SJCRH30 (cell line): Measurements from ENCODE around the gene BCAR3. TPM values are rescaled to one million over a fixed set of nuclear protein-coding genes. Genes with fewer than 3 reads are reported as not detected.
A peak's percentile ranks its signal among the peaks of the same experiment; 100 is the strongest.
"Not testable (repeated sequence)": the region's sequence is repeated elsewhere in the genome, so short reads cannot be mapped to it uniquely, and the experiment has no call there.

Experiments
- DNase-seq, 2 experiments: peaks; one replicate each; pipeline ENCODE4 v3.0.0-alpha.2; 2015 to 2020
- H3K27ac ChIP-seq: fragments of 250-450 bp; sonication (Bioruptor Pico); 2 replicates; pipeline ENCODE4 v1.5.1; 2020; ENCODE audit warnings: mild to moderate bottlenecking, moderate library complexity
- H3K27me3 ChIP-seq: fragments of 250-450 bp; sonication (Bioruptor Pico); 2 replicates; pipeline ENCODE4 v1.5.1; 2020; ENCODE audit warnings: mild to moderate bottlenecking, moderate library complexity
- H3K36me3 ChIP-seq: fragments of 250-450 bp; sonication (Bioruptor Pico); 2 replicates; pipeline ENCODE4 v1.5.1; 2020; ENCODE audit warnings: mild to moderate bottlenecking, moderate library complexity
- H3K4me1 ChIP-seq: fragments of 250-450 bp; sonication (Bioruptor Pico); 2 replicates; pipeline ENCODE4 v1.5.1; 2020; ENCODE audit warnings: mild to moderate bottlenecking, moderate library complexity
- H3K4me3 ChIP-seq: fragments of 250-450 bp; sonication (Bioruptor Pico); 2 replicates; pipeline ENCODE4 v1.5.1; 2020; ENCODE audit warnings: mild to moderate bottlenecking, moderate library complexity
- H3K9me3 ChIP-seq: fragments of 250-450 bp; sonication (Bioruptor Pico); replicated peaks from 2 replicates; pipeline ENCODE4 v1.5.1; 2020; ENCODE audit warnings: mild to moderate bottlenecking, moderate library complexity
- total RNA-seq: library from RNA; depleted of rRNA; stranded (reverse); fragments of >200 nt; shearing (Covaris generic); gene quantifications from 2 replicates; pipeline ENCODE4 v1.2.3, GENCODE V29; 2014

Gene BCAR3
- total RNA-seq, 1 experiment from 2014 or later = 30.0 TPM

DNA sequence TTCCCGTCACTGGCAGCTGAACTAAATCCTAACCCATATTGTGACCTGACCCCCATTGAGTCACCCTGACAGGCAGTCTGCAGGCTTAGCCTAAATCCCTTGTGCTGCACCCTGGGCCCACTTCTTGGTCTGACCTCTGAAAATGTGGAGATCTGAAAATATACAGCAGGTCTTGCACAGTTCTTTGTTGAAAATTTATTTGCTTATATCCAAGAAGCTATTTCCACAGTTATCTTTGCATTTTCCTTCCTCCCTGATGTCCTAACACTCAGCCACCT, 87.1 kb downstream of the BCAR3 start:
- H3K27ac ChIP-seq = no peak overlapping the region
- no peak overlapping the region for H3K4me3 ChIP-seq
- H3K4me1 ChIP-seq = peaks cover 34% of the 10 kb centered on the region
- H3K9me3 ChIP-seq = no peaks in the 10 kb centered on the region
- H3K27me3 ChIP-seq = no peaks in the 10 kb centered on the region
- no peak for DNase-seq
- peaks cover 20% of the 10 kb centered on the region for H3K36me3 ChIP-seq

GRCh38 chr1:93593854-93594602, 87.6 kb downstream of the BCAR3 start:
- H3K9me3 ChIP-seq = no peaks in the 10 kb centered on the region
- H3K27ac ChIP-seq = no peak overlapping the region
- no peaks in the 10 kb centered on the region for H3K27me3 ChIP-seq
- no peak for DNase-seq
- peaks cover 25% of the 10 kb centered on the region for H3K36me3 ChIP-seq
- no peak overlapping the region for H3K4me3 ChIP-seq
- H3K4me1 ChIP-seq = peaks cover 34% of the 10 kb centered on the region

DNA sequence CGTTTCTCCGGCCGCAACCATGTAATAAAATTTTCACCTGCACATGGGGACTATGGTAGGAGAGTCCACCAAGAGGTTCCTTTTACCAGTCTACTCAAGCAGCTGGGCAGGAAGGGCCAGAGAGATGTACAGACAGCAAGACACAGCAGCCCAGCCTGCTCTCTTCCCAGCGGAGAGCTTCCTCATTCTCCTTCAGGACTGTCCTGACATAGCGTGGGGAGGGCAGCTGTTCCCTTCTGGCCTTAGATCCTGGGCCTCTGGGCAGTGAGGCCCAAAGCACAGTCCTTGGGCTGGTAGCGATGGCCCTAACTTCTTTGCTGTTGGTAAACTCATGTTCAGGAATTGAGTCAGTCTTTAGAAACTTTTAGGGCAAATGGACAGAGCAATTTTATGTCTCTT, 89.1 kb downstream of the BCAR3 start:
- DNase-seq = peak in 1 of 2 experiments; percentile 50
- peaks cover 34% of the 10 kb centered on the region for H3K4me1 ChIP-seq
- H3K27ac ChIP-seq = no peak overlapping the region
- H3K4me3 ChIP-seq = no peak overlapping the region
- H3K27me3 ChIP-seq = no peaks in the 10 kb centered on the region
- peaks cover 29% of the 10 kb centered on the region for H3K36me3 ChIP-seq
- H3K9me3 ChIP-seq = no peaks in the 10 kb centered on the region

DNA sequence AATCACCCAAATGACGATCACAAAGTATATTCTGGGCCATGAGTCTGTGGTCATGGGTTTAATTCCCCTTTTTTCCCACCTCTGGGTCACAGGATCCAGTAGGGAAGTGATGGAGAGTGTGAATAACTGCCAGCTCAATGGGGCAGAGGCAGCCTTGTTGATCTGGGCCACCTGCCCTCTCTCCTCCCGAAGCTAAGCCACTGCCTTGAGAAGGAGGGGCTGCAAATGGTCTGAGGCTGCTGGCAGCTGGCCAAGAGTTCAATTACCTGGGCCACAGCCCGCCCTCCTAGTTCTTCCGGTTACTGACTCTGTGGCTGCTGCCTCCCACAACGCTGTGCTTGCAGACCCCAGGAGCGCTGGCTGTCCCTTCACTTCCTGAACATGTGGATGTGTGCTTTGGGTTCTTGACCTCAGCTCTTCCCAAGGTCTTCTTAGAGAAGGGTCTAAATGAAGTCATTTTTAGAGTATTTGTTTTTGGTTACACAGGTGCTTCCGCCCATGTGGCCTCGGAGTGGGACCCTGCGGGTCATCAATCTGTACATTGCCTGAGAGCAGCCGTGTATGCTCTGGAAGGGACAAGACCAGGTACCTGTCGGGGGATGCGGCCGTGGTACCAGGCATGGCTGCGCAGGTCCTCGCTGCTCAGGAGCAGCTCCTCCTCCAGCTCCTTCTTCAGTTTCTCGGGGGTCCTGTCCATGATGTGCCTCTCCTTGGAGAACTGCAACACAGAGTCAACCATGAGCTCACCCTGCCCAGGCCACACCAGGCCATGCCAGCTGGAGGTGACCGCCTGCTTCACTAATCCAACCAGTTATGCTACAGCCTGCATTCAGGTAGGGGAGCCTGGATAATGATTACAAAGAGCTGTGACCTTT, 89.7 kb downstream of the BCAR3 start:
- H3K4me3 ChIP-seq = no peak overlapping the region
- no peaks in the 10 kb centered on the region for H3K27me3 ChIP-seq
- H3K4me1 ChIP-seq = peaks cover 34% of the 10 kb centered on the region
- H3K9me3 ChIP-seq = no peaks in the 10 kb centered on the region
- H3K36me3 ChIP-seq = peaks cover 34% of the 10 kb centered on the region
- DNase-seq = peak; percentile 68 to 83
- no peak overlapping the region for H3K27ac ChIP-seq

- H3K27ac ChIP-seq, H3K27me3 ChIP-seq, DNase-seq, H3K9me3 ChIP-seq, H3K4me3 ChIP-seq: not testable (repeated sequence)
- H3K36me3 ChIP-seq = peaks cover 37% of the 10 kb centered on the region
- peaks cover 34% of the 10 kb centered on the region for H3K4me1 ChIP-seq
Measured at GRCh38 chr1:93591291-93591675, 90.4 kb downstream of the BCAR3 start.

GRCh38 chr1:93588955-93589354, 92.7 kb downstream of the BCAR3 start:
- Histone ChIP-seq H3K4me1 (peaks cover 19% of the 10 kb centered on the region), H3K36me3 (peaks cover 53% of the 10 kb centered on the region), H3K27ac (no peak overlapping the region), H3K4me3 (no peak overlapping the region), H3K9me3 (no peaks in the 10 kb centered on the region), H3K27me3 (no peaks in the 10 kb centered on the region)
- DNase-seq = no peak

DNA sequence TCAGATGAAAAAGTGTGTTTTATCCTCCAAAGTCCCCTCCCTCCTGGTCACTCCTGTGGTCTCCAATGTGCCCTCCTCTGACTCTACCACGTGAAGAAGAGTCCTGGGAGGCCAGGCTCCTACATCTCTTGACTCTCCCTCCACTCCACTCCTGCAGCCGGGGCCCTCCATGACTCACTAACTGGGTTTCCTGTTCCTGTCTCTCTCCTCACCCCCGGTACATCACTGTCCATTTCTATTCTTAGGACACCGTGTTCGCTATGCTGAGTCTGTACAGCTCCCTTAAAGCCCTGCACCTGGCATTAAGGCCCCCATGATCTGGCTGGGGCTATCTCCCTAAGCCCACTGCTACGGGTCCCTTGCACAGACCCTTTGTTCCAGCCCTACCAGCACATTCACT, 93.4 kb downstream of the BCAR3 start:
- H3K27me3 ChIP-seq = no peaks in the 10 kb centered on the region
- no peaks in the 10 kb centered on the region for H3K9me3 ChIP-seq
- peaks cover 17% of the 10 kb centered on the region for H3K4me1 ChIP-seq
- peaks cover 59% of the 10 kb centered on the region for H3K36me3 ChIP-seq
- no peak for DNase-seq
- no peak overlapping the region for H3K4me3 ChIP-seq
- no peak overlapping the region for H3K27ac ChIP-seq

- Histone ChIP-seq H3K36me3 (peaks cover 68% of the 10 kb centered on the region), H3K27ac (no peak overlapping the region), H3K4me3 (no peak overlapping the region), H3K9me3 (no peaks in the 10 kb centered on the region), H3K27me3 (no peaks in the 10 kb centered on the region), H3K4me1 (peaks cover 11% of the 10 kb centered on the region)
- DNase-seq = no peak
Measured at GRCh38 chr1:93587354-93587753, 94.3 kb downstream of the BCAR3 start.

GRCh38 chr1:93585059-93585966, 96.3 kb downstream of the BCAR3 start:
- peaks cover 74% of the 10 kb centered on the region for H3K36me3 ChIP-seq
- H3K9me3 ChIP-seq = no peaks in the 10 kb centered on the region
- no peak overlapping the region for H3K4me3 ChIP-seq
- no peak overlapping the region for H3K27ac ChIP-seq
- DNase-seq = no peak
- H3K27me3 ChIP-seq = no peaks in the 10 kb centered on the region
- no peaks in the 10 kb centered on the region for H3K4me1 ChIP-seq

DNA sequence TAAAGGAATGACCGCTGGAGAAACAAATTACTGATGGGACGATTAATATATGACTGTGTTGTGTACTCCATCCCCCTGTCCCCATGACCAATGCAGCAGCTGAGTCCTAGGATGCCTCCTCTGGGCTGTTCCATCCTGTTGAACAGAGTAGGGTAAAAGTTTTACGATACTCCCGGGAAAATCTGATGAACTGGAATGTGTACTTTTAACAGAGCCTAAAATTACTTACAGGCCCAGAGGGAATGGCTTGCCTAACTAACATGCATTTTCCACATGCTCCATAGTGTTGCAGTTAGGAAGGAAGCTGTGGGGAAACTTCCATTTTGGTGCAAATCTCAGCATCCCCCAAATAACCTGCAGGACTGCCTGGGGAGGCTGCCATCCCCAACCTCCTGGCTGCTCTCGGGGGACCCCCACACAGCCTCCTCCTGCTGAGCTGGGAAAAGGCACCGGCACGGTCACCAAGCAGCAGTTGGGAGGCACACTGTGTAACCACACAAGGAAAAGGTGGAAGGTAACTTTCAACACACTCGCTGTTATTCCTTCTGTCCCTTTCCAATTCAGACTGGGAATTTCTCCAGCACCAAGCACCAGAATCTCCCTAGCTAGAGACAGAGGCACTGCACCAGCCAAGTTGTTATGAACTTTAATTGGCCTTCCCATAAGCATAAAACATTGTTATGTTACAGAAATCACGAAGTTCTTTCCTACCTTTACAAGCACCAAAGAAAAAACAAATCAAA, 97.2 kb downstream of the BCAR3 start:
- H3K4me1 ChIP-seq = no peaks in the 10 kb centered on the region; the same call in 1 of the 2 replicates
- DNase-seq = no peak
- no peaks in the 10 kb centered on the region for H3K27me3 ChIP-seq
- H3K36me3 ChIP-seq = peaks cover 73% of the 10 kb centered on the region
- H3K27ac ChIP-seq = no peak overlapping the region
- H3K4me3 ChIP-seq = no peak overlapping the region
- H3K9me3 ChIP-seq = no peaks in the 10 kb centered on the region

- DNase-seq = no peak
- Histone ChIP-seq H3K27ac (no peak overlapping the region), H3K4me3 (no peak overlapping the region), H3K4me1 (no peaks in the 10 kb centered on the region; the same call in 1 of the 2 replicates), H3K9me3 (no peaks in the 10 kb centered on the region), H3K27me3 (no peaks in the 10 kb centered on the region), H3K36me3 (peaks cover 67% of the 10 kb centered on the region)
Measured at GRCh38 chr1:93581917-93582850, 99.5 kb downstream of the BCAR3 start.

GRCh38 chr1:93579891-93580290, 101.7 kb downstream of the BCAR3 start:
- Histone ChIP-seq H3K36me3 (peaks cover 55% of the 10 kb centered on the region), H3K27me3 (no peaks in the 10 kb centered on the region), H3K4me1 (no peaks in the 10 kb centered on the region; the same call in 1 of the 2 replicates), H3K4me3 (no peak overlapping the region), H3K9me3 (no peaks in the 10 kb centered on the region), H3K27ac (no peak overlapping the region)
- DNase-seq = no peak
